Measurements from ENCODE around the gene DUSP10.
A peak's percentile ranks its signal among the peaks of the same experiment; 100 is the strongest.

- TF ChIP-seq CTCF (IDR thresholded peaks at IDR 0.05) (no peak), POLR2A (IDR thresholded peaks at IDR 0.05) (peak in 1 of 3 donors; percentile 8)
Observed at GRCh38 chr1:221708987-221709386, 32.9 kb downstream of the DUSP10 start.

All from body of pancreas (tissue), 4 donors.